HuH-7.5 (cell line): Measurements from ENCODE around the gene ATE1.
"Not testable (repeated sequence)": the region's sequence is repeated elsewhere in the genome, so short reads cannot be mapped to it uniquely, and the experiment has no call there.

Source experiments
- DNase-seq: peaks from one replicate; pipeline ENCODE4 v3.0.0; 2011; ENCODE audit warnings: low spot score

Gene ATE1

DNA sequence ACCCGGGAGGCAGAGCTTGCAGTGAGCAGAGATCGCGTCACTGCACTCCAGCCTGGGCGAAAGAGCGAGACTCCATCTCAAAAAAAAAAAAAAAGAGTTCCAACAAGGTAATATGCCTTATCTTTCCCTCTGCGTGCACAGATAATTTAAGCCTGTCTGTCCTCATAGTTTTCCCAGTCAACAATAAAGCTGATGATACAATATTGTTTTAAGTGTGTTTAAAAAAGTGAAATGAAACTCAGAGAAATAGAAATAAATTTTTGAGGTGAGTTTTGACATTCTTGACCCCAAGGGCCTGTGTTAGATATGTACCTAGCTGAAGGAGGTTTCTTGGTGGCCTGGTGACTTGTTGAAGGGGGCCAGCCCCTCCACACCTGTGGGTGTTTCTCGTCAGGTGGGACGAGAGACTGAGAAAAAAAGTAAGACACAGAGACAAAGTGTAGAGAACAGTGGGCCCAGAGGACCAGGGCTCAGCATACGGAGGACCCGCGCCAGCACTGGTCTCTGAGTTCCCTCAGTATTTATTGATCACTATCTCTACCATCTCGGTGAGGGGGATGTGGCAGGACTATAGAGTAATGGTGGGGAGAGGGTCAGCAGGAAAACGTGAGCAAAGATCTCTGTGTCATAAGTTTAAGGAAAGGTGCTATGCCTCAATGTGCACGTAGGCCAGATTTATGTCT, 1.9 kb upstream of the ATE1 start:
- DNase-seq, result not testable (repeated sequence)

GRCh38 chr10:121928528-121928884, 675 bp upstream of the ATE1 start:
- no peak for DNase-seq

DNA sequence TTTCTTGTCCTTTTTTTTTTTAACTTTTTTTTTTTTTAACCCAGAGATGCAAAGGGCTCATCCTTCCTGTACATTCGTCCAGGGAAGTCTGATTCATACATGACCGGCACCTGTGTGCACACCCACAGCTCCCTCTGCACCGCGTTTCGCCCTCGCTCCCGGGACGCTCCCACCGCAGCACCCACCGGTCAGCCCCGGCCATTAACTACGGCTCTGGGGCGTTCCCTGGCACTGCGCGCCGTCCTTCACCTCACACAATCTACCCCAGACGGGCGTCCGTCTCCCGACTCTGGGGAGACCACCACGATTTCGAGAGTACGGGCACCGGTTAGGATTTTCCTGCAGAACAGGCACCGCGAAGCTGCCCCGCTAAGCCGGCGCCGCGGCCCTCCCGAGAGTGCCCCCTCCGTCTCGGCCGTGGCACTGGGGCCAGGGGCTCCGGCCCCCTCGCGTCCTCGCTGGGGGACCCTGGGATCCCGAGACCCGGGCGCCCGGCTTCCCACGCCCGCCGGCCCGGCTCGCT, 452 bp downstream of the ATE1 start:
- DNase-seq, result peak; percentile 40

DNA sequence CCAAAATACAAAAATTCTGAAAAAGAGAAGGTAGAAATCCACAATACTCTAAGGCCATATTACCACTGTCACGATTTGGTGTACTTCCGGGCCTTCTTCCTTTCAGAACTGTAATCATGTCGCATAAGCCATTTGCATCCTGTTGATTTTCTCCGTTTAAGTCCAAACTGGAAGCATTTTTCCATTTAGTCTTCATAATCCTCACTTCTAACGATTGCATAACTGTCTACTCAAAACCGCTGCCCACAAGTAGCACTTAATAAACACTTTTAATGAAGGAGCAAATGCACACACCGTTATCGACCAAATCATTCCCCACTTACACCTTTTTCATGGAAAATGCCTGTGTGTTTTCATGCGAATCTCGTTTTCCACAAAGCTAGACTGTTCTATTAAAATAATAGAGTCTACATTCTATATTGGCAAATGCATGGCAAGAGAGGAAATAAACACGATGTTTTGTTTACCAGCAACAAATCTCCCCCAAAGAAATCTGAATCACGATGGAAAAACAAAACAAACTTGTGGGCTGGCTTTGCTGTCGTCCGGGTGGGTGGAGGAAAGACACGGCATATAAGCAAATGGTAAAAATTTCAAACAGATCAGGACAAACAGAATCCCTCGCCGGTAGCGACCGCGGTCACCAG, 1.0 kb downstream of the ATE1 start:
- DNase-seq, result peak; percentile 16

DNA sequence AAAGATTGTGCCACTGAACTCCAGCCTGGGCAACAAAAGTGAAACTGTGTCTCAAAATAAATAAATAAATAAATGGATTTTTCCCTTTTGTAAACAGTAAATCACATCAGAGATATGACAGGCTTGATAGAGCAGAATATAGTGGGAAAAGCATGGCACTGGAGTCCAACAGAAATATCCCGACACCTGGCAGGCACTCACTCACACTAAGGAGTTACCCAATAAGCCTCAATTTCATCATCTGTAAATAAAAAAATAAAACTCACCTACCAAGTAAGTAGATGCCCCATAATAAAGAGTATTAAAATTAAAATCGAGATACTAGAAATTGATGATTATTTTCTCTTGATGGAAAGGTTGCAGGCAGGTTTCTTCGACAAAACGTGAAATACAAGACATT, 1.7 kb downstream of the ATE1 start:
- DNase-seq, result no peak

DNA sequence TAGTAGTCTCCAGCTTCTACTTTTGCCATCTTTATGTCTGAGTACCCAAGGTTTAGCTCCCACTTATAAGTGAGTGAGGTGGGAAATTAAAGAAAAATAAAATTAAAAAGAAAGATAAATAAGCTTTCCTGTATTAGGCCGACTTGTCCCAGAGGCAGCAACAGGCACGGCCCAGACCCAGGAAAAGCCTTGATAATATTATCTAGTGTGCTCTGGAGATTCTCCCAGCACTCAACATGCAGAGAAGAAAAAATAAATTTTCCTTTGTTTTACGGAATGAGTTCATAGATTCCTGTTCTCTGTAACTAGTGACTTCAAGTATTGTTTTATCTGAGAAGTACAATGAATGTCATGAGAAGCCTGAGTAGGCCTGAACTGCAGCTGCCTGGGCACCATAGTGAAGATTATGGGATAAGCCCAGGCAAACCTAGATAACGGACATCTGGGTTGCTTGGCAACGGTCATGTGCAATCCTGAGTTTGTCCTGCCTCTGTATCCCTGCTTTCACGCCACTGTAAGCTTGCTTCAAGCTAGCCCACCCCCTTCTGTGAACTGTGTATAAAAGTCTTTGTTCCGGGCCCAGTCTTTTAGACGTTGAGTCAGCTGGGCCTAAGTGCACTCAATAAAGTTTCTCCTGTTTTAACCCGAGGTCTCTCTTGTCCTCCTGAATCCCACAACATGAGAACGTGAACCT, 6.4 kb downstream of the ATE1 start:
- no peak for DNase-seq

- DNase-seq, result no peak
Measured at GRCh38 chr10:121919666-121920065, 8.2 kb downstream of the ATE1 start.

DNA sequence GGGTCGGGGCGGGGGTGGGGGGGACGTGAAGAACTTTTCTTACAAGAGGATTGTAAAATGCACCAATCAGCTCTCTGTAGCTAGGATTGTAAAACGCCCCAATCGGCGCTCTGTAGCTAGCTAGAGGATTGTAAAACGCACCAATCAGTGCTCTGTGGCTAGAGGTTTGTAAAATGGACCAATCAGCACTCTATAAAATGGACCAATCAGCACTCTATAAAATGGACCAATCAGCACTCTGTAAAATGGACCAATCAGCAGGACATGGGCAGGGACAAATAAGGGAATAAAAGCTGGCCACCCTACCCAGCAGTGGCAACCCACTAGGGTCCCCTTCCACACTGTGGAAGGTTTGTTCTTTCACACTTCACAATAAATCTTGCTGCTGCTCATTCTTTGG, 9.0 kb downstream of the ATE1 start:
- DNase-seq, result not testable (repeated sequence)

- DNase-seq, result no peak
Measured at GRCh38 chr10:121914661-121915060, 13.2 kb downstream of the ATE1 start.

DNA sequence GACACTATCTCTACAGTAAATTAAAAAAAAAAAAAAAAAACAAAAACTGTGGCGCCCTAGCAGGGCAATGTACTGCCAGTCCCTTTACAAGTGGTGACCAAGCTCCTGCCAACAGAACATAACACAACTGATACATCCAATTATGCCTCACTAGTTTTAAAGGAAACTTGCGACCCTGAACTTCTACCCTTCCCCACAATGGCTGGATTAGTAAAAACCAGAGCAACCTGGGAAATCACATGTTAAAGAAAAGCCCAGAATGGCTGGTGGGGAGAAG, 16.5 kb downstream of the ATE1 start:
- DNase-seq, result no peak

DNA sequence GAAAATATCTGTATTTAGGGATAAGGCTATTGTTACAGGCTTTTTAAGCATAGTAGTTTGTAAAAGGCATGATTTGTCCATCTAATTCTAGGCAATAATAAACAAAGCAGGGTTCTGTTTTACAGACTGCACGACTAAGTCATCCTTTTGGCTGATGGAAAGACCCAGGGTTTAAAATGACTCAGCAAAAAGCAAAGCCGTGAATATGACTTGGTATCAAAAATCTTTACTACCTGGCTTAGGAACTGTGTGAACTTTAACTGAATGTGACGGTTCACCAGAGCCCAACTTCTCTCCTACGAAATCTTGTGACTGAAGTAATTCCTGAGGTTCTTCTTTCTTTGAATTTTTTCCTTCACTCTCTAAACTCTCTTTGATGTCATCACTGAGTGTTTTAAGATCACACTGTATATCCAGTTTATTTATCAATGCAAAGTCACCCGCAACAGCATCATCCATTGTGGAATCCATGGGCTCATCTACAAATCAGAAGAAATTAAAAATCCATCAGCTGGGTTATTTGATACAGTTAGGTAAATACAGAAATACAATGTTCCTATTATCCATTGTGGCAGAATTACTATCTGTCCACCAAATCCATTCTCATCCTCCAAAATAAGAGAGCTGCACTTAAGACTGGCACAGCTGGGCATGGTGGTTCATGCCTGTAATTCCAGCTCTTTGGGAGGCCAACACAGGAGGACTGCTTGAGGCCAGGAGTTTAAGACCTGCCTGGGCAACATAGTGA, 17.0 kb downstream of the ATE1 start:
- no peak for DNase-seq

- no peak for DNase-seq
Measured at GRCh38 chr10:121904888-121905287, 22.9 kb downstream of the ATE1 start.

- peak; percentile 22 for DNase-seq
Measured at GRCh38 chr10:121900443-121901174, 27.2 kb downstream of the ATE1 start.

- no peak for DNase-seq
Measured at GRCh38 chr10:121899727-121900126, 28.1 kb downstream of the ATE1 start.

DNA sequence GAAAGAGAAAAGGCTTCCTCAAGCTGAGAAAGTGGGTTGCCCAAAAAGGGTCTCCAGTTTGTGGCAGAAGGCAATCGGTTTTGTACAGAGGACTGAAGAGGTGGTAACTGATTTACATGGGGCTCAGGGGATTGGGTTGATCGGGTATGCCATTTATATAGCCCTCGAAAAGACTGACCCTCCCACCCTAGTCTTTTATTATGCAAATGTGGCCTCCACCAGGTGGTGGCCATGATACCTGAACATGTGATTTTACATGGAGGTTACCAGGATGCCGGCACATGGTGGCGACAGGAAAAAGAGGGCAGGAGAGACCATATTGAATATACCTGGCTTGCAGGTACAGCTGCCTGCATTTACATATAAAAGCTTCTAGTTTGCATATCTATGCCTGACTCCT, 36.7 kb downstream of the ATE1 start:
- DNase-seq, result no peak

DNA sequence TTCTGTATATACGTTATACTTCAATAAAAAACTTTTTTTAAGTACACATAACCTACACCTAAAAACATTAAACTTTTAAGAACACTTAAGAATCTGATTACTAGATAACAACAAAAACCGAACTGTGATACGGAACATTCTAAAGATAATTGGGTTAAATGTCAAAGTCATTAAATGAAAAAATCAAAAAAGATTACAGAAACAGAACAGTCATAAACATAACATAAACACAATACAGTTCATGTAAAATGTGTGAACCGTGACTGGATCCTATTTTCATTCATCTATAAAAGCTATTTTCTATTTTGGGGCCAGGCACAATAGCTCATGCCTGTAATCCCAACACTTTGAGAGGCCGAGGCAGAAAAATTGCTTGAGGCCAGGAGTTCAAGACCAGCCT, 38.6 kb downstream of the ATE1 start:
- DNase-seq, result no peak

GRCh38 chr10:121886997-121887622, 40.7 kb downstream of the ATE1 start:
- DNase-seq, result peak; percentile 46

- DNase-seq, result no peak
Measured at GRCh38 chr10:121886181-121886580, 41.6 kb downstream of the ATE1 start.

DNA sequence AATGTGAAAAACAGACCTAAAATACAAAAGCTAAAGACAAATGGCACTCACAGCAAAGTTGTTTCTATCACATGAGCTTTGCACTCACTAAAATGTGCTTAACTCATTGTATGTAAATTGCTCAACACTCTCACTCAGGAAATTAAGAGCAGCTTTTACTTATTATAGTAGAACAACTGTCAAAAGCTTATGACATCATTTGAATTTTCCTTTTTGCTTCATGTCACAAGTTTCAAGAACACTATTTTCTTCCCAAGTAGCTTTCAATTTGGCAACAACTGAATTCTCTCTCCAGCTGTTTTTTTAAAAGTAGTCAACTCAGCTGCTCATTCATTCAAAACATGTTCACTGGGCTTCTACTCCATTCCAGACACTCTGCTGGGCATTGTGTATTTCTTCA, 46.9 kb downstream of the ATE1 start:
- DNase-seq, result no peak

GRCh38 chr10:121879476-121879875, 48.4 kb downstream of the ATE1 start:
- no peak for DNase-seq

DNA sequence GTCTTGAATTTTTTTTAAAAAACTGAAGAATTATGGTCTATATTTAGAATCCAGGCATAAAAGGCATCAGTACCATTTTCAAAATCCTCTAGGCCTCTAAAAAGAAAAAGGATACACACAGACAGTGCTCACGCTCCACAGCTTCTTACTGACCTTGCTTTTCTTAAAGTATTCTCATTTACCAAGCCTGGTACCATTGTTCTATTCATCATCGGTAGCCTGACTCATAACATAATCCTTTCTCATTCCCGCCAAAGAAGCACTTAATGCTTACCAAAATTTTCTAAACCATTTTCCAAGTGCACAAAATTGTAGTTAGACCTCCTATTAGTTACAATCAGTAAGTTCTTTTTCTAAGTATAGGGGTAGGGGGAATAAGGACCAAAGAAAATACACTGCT, 54.6 kb downstream of the ATE1 start:
- DNase-seq, result no peak

DNA sequence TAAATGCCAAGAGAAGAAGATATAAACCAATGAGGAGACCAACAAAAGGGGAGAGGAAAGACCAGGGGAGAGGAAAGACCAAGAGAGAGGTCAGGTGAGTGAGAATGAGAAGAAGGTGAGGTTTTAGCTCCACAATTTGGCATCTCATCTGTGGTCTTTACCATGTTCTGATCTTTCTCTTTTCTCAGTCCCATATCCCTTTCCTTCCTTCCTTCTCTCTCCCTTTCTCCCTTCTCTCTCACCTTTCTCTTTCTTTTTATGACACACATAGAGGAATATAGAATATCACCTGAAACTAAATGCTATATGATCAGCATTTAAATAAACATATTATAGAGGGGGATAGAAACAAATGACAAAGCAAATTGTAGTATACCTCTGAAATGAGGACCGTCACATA, 57.4 kb downstream of the ATE1 start:
- DNase-seq, result no peak
